ENCODE results near the gene TMEM223.
"Not testable (repeated sequence)": the region's sequence is repeated elsewhere in the genome, so short reads cannot be mapped to it uniquely, and the experiment has no call there.

Gene TMEM223

DNA sequence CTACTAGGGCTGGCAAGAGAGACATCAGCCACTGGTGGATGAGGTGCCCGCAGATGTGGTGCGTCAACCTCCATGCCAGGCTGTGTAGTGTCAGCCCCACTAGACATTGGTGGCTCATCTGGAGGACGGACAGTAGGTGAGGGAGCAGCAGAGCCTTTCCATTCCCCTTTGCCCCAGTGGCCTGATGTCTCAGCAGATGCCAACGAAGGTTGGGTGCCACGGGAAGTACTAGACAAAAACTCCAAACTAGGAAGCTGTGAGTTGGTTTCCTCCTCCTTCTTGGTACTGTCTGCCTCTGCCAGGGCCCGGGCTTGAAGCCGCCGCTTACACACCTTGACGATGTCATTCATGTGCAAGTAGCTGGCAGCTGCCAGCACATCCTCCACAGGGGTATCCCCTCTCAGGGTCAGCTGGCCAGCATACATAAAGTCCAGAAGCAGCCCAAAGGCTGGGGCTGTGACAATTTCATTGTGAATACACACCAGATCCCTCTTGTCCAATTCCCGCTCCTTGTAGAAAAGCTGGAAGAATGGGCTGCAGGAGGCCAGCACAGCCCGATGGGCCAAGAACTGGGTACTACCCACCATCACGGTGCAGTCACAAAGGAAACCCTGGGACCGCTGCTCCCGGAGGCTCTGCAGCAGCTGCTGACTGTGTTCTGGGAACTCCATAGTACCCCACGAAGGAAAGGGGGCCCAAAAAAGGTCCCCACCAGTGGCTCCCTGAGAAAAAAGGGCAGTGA lies 38.6 kb downstream of the TMEM223 start:
- no peak for DNase-seq (ENCODE audit: low read depth)

DNA sequence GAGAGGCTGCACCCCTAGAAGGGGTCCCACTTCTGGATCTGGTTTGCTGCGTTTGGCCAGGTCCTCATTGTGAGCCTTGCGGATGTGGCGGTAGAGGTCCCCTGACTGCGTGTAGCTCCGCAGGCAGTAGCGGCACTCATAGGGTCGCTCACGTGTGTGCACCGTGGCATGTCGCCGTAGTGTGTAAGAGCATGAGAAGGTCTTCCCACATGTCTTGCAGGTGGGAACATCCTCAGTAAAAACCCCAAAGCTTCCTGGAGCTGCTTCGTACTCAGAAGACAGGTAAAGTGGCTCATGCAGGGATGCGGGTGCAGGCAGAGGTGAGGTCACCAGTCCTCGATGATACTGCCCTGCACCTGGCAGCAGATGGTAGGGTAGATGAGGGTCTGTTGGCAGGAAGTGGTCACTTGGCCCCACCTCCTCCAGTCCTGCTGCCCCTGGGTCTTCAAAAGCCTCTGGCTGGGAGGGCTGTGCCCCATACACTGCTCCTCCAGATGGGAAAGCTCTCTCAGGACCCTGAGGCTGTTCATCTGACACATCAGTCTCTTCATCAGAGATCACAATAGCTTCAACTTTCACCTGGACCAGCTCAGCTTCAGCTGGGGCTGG lies 39.5 kb downstream of the TMEM223 start:
- TF ChIP-seq, protein P1, sequence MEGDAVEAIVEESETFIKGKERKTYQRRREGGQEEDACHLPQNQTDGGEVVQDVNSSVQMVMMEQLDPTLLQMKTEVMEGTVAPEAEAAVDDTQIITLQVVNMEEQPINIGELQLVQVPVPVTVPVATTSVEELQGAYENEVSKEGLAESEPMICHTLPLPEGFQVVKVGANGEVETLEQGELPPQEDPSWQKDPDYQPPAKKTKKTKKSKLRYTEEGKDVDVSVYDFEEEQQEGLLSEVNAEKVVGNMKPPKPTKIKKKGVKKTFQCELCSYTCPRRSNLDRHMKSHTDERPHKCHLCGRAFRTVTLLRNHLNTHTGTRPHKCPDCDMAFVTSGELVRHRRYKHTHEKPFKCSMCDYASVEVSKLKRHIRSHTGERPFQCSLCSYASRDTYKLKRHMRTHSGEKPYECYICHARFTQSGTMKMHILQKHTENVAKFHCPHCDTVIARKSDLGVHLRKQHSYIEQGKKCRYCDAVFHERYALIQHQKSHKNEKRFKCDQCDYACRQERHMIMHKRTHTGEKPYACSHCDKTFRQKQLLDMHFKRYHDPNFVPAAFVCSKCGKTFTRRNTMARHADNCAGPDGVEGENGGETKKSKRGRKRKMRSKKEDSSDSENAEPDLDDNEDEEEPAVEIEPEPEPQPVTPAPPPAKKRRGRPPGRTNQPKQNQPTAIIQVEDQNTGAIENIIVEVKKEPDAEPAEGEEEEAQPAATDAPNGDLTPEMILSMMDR (conservative IDR thresholded peaks at IDR 0.05; ENCODE audit: low read depth, low read length), result no peak
- no peak overlapping the region for H3K4me3 ChIP-seq (ENCODE audit: low read length)
- no peak for DNase-seq (ENCODE audit: low read depth)

More for the DNA sequence above, 38.6 kb downstream of the TMEM223 start:
- TF ChIP-seq, protein P1 (conservative IDR thresholded peaks at IDR 0.05; ENCODE audit: low read depth, low read length), result no peak
- peak overlapping the region; percentile 97 for H3K4me3 ChIP-seq (ENCODE audit: low read length)

DNA sequence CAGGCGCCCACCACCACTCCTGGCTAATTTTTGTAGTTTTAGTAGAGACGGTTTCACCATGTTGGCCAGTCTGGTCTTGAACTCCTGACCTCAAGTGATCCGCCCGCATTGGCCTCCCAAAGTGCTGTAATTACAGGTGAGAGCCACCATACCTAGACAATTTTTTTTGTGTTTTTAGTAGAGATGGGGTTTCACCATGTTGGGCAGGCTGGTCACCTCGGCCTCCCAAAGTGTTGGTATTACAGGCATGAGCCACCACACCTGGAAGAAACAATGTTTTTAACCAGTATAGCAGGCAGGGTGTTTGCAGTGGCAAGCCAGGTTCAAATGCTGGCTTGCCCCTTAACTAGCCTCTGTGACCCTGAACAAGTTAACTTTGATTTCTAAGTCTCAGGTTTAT lies 41.9 kb downstream of the TMEM223 start:
- H3K4me3 ChIP-seq (ENCODE audit: low read length); DNase-seq (ENCODE audit: low read depth): not testable (repeated sequence)

DNA sequence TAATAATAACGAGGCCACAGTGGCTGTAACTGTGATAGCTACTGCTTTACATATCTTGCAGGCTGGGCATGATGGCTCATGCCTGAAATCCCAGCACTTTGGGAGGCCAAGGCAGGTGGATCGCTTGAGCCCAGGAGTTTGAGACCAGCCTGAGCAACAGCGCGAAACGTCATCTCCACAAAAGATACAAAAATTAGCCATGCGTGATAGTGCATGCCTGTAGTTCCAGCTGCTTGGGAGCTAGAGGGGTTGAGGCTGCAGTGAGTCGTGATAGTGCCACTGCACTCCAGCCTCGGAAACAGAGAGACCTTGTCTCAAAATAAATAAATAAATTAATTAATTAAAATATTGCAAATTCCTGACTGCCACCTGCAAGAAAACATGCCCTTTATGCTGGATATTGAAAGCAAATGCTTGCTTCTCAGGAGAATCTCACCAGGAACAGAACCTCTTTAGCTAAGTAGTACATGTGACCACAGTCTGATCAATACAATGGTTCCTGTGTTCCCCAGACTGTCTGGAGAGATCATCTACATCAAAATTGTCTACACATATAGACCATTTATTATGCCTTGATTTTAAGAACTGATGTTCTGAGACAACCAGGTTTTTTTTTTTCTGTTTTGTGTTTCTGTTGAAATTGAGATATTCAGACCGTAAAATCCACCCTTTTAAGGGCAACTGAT lies 44.2 kb downstream of the TMEM223 start:
- H3K4me3 ChIP-seq (ENCODE audit: low read length), result no peak overlapping the region
- DNase-seq (ENCODE audit: low read depth), result no peak
- TF ChIP-seq, protein P1 (conservative IDR thresholded peaks at IDR 0.05; ENCODE audit: low read depth, low read length), result no peak
